Central memory CD8-positive, alpha-beta T cell (primary cell): Measurements from ENCODE around the gene TRAPPC2L.
A peak's percentile ranks its signal among the peaks of the same experiment; 100 is the strongest.

Experiments
- ATAC-seq: fragments of 150-1000 bp; cut with Tn5 transposase; replicated peaks from 2 replicates; pipeline ENCODE4 v1.10.0; 2022; ENCODE audit warnings: mild to moderate bottlenecking, moderate FRiP score, moderate number of reproducible peaks; ENCODE audit not compliant: poor library complexity, severe bottlenecking; ENCODE audit errors: extremely low read depth
- DNase-seq, 2 donors: peaks; one replicate each; pipeline ENCODE4 v3.0.0; 2021; ENCODE audit warnings: low spot score in 2 of 2
- H3K27ac Mint-ChIP-seq: one replicate; pipeline ENCODE4 v1.8.0; 2022; ENCODE audit warnings: low read depth, mild to moderate bottlenecking, moderate library complexity, mixed read lengths
- H3K27me3 Mint-ChIP-seq: one replicate; pipeline ENCODE4 v1.8.0; 2022; ENCODE audit warnings: mixed read lengths
- H3K36me3 Mint-ChIP-seq: one replicate; pipeline ENCODE4 v1.8.0; 2022; ENCODE audit warnings: mild to moderate bottlenecking, moderate library complexity, mixed read lengths; ENCODE audit not compliant: insufficient read depth
- H3K4me1 Mint-ChIP-seq: one replicate; pipeline ENCODE4 v1.8.0; 2022; ENCODE audit warnings: mixed read lengths
- H3K4me3 Mint-ChIP-seq: one replicate; pipeline ENCODE4 v1.8.0; 2022; ENCODE audit warnings: mild to moderate bottlenecking, moderate library complexity, mixed read lengths
- H3K9me3 Mint-ChIP-seq: one replicate; pipeline ENCODE4 v1.8.0; 2022; ENCODE audit warnings: mixed read lengths

TRAPPC2L gene

DNA sequence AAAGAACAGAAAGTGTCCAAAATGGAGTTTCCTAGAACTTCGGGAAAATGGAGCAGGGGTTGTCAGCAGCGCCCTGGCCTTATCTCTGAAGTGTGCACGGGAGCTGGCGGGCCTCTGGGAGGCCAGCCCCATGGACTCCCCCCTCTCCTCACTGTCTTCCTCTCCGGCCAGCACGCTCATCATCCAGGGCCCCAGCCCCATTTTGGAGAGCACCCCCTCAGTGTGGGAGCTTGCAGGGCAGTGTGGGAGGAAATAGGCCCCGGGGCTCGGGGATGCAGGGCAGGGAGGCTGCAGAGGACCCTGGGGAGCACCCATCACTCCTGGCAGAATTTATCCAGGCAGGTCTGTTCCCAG is 14.4 kb downstream of the TRAPPC2L start:
- no peaks in the 10 kb centered on the region for H3K4me1 Mint-ChIP-seq
- H3K27me3 Mint-ChIP-seq: peaks cover 27% of the 10 kb centered on the region
- ATAC-seq (no peak), DNase-seq (no peak)
- H3K36me3 Mint-ChIP-seq: peaks cover 5% of the 10 kb centered on the region
- no peak overlapping the region for H3K4me3 Mint-ChIP-seq
- no peak overlapping the region for H3K27ac Mint-ChIP-seq
- no peaks in the 10 kb centered on the region for H3K9me3 Mint-ChIP-seq

DNA sequence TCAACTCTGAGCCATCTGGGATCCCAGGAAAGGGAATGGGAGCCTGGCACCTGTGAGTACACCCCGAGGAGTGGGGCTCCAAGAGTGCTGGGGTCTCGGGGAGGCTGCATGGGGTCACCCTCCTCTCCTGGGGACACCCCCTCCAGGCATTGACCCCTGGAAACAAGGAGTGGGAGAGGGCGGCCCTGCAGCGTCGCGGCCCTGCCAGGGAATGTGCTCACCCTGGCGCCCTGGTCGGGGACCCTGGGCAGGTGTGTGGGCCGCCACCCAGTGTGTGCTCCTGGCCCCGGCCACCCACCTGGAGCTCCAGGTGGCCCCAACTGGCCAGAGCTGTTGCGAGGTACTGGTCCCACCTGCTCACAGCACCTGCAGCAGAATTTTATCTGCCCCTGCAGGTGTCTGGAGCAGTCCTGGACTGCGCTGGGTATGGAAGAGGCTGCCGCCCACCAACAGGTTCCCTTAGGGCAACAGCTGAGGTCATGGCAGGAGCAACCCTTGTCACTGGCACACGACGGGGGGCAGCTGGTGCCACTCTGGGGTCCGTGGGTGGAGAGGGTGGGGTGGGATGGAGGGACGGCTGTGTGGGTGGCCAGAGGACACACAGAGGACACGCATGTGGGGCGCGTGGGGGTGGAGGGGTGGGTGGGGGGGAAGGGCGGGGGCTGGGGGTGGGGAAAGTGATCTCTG is 14.9 kb downstream of the TRAPPC2L start:
- H3K36me3 Mint-ChIP-seq: peaks cover 5% of the 10 kb centered on the region
- H3K4me3 Mint-ChIP-seq: no peak overlapping the region
- no peaks in the 10 kb centered on the region for H3K4me1 Mint-ChIP-seq
- H3K9me3 Mint-ChIP-seq: no peaks in the 10 kb centered on the region
- H3K27me3 Mint-ChIP-seq: peaks cover 27% of the 10 kb centered on the region
- ATAC-seq (no peak), DNase-seq (no peak)
- H3K27ac Mint-ChIP-seq: no peak overlapping the region

DNA sequence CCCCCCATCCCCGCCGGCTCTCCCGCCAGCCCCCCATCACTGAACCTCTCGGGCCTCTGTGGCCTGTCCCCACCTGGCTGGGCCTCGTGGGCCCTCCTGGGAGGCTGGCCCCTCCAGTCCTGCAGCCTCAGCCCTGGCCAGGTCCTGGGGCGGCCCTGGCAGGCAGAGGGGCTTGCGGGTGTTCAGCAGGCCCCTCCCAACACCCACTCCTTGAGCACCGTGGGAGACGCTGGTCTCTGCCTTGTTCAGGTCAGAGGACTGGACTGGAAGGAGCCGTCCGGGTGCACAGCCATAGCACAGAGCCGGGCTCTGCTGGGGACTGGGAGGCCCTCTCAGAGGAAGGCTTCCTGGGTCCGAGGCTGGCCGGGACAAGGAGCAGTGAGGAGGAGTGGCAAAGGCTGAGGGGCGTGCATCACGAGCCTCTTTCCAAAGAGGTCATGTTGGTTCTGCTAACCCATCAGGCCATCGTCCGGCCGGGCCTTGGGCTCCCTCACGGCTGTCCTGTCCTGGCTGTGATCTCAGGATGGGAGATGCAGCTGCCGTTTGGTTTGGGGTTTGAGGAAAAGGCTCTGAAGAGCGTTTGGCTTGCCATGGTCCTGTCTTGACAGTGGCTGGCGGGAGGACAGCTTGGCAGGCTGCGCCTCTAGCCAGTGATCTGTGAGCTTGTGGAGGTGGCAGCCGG is 15.9 kb downstream of the TRAPPC2L start:
- no peak for ATAC-seq
- Mint-ChIP-seq H3K27ac (no peak overlapping the region), H3K4me3 (no peak overlapping the region), H3K9me3 (no peaks in the 10 kb centered on the region), H3K27me3 (peaks cover 27% of the 10 kb centered on the region), H3K36me3 (peaks cover 3% of the 10 kb centered on the region), H3K4me1 (no peaks in the 10 kb centered on the region)
- DNase-seq: no peak

DNA sequence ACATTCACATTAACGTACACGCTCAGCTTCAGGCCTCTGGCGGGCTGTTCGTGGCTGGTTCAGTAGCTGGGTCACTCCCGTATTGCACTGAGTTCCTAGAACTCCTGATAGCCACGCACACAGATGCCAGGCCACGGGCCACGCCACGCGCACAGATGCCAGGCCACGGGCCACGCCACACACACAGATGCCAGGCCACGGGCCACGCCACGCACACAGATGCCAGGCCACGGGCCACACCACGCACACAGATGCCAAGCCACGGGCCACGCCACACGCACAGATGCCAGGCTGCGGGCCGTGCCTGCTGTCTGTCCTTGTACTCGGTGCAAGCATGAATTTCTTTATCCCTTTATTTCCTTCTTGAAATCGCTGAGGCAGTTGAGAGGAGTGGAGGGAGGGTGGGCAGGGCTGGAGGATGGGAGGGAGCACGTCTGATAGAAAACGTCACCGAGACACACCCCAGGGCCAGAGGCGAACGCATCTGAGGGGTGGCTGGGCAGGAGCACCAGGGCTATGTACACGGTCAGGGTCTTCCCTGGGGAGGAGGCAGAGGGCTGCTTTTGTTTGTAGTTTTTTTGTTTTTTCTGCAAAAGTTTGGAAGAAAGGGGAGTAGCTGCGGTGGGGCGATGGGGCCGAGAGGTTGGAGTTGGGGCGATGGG is 18.1 kb downstream of the TRAPPC2L start:
- no peaks in the 10 kb centered on the region for H3K9me3 Mint-ChIP-seq
- DNase-seq (no peak), ATAC-seq (no peak)
- H3K4me1 Mint-ChIP-seq: no peaks in the 10 kb centered on the region
- H3K4me3 Mint-ChIP-seq: no peak overlapping the region
- H3K27me3 Mint-ChIP-seq: peaks cover 18% of the 10 kb centered on the region
- H3K36me3 Mint-ChIP-seq: peaks cover 3% of the 10 kb centered on the region
- H3K27ac Mint-ChIP-seq: no peak overlapping the region

DNA sequence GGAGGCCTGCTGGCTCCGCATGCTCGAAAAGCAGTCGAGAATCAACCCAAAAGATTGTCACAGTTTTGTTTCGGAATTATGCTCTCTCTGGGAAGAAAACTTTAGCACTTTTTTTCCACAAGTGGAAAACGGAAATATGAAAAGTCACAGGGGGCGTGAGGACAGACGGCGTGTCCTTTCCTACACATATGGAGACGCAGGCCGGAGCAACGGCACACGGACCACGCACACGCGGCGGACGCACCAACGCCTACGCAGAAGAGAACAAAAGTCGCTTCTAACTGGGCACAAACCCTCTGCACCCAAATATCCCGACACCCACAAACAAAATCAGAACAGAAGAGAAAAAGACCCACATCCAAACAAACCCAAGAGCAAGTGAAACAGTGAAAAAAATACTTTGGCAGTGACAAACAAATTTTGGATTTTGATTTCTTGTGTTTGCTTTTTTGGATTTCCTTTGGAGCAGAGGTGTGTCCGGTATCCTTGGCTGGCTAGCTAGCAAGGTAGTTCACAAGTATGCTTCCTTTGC is 18.8 kb downstream of the TRAPPC2L start:
- H3K27me3 Mint-ChIP-seq: peaks cover 11% of the 10 kb centered on the region
- ATAC-seq (no peak), DNase-seq (no peak)
- no peak overlapping the region for H3K4me3 Mint-ChIP-seq
- H3K4me1 Mint-ChIP-seq: no peaks in the 10 kb centered on the region
- H3K27ac Mint-ChIP-seq: no peak overlapping the region
- no peaks in the 10 kb centered on the region for H3K9me3 Mint-ChIP-seq
- peaks cover 3% of the 10 kb centered on the region for H3K36me3 Mint-ChIP-seq

DNA sequence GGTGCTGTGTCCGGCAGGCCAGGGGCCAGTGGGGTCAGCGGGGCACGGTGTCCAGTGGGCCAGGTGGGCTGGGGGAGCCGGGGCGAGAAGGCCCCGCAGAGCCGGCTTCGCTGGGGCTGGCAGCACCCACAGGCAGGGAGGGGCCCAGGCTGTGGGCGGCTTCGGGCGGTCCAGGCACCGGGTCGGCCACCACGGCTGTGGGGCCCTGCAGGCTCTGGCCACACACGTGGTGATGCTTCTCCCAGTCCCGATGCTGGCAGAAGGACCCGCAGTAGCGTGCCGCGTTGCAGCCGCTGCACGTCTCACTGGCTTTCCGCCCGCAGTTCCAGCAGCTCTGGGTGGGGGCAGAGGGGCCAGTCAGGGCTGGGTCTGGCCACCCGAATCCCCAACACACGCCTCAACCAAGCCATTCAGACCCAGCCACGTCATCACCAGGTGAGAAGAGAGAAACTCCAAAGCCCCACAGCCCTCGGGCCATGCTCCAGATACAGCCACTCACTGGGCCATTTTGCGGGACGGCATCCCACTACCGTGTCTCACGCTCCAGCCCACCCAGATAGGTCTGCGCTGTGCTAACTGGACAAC is 20.1 kb downstream of the TRAPPC2L start:
- H3K4me1 Mint-ChIP-seq: peaks cover under 1% of the 10 kb centered on the region
- no peak for DNase-seq
- H3K27ac Mint-ChIP-seq: no peak overlapping the region
- no peak overlapping the region for H3K4me3 Mint-ChIP-seq
- peaks cover 5% of the 10 kb centered on the region for H3K36me3 Mint-ChIP-seq
- H3K9me3 Mint-ChIP-seq: no peaks in the 10 kb centered on the region
- no peaks in the 10 kb centered on the region for H3K27me3 Mint-ChIP-seq
- ATAC-seq: no peak

DNA sequence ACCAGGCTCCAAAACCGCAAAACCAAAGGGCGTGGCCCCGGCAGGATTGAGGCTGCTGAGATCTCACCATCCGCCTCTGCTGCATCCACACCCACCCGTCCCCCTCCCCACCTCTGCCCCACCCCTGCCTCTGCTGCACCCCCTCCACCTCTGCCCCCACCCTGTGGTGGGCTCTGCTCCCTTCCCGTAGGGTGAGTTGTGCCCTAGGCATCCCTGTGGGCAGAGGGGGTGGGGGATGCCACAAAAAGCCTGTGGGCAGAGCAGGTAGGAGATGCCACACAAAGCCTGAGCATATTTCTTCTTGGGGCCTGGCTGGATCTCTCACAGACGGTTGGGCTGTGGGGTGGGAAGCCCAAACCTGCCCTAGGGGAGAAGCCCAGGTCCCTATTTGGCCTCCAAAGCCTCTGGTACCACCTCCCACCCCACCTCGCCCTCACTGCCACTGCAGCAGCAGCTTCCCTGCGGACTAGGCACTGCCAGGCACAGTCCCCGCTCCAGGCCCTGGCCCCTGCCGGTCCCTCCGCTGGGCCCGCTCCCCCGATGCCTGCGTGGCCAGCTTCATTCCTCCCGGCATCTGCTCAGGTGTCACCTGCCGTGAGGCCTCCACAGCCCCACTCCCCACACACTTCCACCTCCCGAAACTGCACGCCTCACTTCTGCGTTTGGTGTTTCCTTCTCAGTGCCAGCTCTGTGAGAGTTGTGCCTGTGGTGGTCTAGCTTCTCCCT is 20.8 kb downstream of the TRAPPC2L start:
- H3K27me3 Mint-ChIP-seq: no peaks in the 10 kb centered on the region
- H3K27ac Mint-ChIP-seq: no peak overlapping the region
- H3K9me3 Mint-ChIP-seq: no peaks in the 10 kb centered on the region
- H3K36me3 Mint-ChIP-seq: peaks cover 5% of the 10 kb centered on the region
- peaks cover 4% of the 10 kb centered on the region for H3K4me1 Mint-ChIP-seq
- ATAC-seq: no peak
- DNase-seq: no peak
- no peak overlapping the region for H3K4me3 Mint-ChIP-seq

DNA sequence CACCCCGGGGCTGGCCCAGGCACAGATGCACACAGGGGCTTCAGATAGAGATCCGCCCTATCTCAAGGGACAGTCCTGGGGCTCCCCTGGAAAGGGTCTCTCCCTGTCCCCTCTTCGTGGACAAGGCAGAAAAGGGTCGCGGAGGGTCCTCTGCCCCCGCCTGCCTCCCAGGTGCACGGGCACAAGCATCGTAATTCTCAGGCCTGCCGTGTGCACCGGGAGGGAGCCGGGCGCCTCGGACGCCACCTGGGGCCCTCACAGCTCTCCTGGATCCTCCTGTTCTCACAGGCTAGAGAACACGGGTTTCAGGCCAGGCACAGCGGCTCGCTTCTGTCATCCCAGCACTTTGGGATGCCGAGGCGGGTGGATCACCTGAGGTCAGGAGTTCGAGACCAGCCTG is 21.4 kb downstream of the TRAPPC2L start:
- ATAC-seq: no peak
- Mint-ChIP-seq H3K27ac (no peak overlapping the region), H3K36me3 (peaks cover 5% of the 10 kb centered on the region), H3K4me3 (no peak overlapping the region), H3K9me3 (no peaks in the 10 kb centered on the region), H3K4me1 (peaks cover 4% of the 10 kb centered on the region), H3K27me3 (no peaks in the 10 kb centered on the region)
- DNase-seq: no peak

DNA sequence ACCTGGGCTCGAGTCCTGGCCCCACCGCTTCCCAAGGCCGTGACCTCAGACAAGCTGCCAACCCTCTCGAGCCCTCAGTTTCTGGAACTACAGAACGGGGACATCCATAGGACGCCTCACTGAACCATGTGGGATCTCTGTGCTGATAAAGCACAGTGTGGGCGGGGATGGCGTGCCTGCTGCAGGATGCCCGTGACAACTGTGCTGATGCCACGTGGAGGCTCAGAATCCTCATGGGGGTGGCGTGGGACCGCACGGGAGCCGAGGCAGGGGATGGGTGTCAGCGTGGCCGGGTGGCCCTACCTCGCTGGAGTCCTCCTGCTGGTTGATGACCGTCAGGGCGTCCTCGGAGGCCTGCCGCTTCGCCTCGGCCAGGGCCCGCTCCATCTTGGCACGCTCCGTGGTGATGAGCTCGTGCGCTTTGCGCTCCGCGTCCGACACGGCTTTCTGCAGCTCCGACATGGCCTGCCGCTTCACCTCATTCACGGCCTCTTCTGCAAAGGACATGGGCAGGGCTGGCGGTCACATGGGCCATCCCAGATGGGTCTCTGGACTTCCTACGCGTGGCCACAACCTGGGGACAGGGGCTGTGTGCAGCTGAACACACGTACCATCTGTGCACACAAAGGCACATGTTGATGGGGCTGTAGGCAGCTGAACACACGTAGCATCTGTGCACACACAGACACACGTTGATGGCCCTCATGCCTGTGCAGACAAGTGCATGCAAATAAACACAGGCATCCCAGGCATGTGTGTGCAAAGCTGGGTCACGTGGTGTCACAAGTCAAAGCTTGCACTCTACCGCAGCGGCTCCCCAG is 22.2 kb downstream of the TRAPPC2L start:
- Mint-ChIP-seq H3K27me3 (no peaks in the 10 kb centered on the region), H3K9me3 (no peaks in the 10 kb centered on the region), H3K4me1 (peaks cover 4% of the 10 kb centered on the region), H3K36me3 (peaks cover 5% of the 10 kb centered on the region), H3K27ac (no peak overlapping the region), H3K4me3 (no peak overlapping the region)
- DNase-seq (no peak), ATAC-seq (no peak)

DNA sequence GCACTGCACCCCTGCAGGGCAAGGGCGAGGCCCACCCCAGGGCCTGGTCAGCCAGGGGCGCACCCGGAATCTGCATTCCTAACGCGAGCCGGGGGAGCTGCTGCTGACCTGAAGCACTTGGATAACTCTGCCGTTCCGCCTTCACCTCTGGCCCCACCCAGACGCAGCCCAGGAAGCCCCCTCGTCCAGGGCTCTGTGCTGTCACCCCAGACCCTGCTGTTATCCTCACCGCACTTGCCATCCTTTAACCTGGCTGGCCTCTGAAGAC is 22.8 kb downstream of the TRAPPC2L start:
- no peak for DNase-seq
- no peak for ATAC-seq
- Mint-ChIP-seq H3K36me3 (peaks cover 5% of the 10 kb centered on the region), H3K4me1 (peaks cover 4% of the 10 kb centered on the region), H3K27ac (no peak overlapping the region), H3K9me3 (no peaks in the 10 kb centered on the region), H3K4me3 (no peak overlapping the region), H3K27me3 (no peaks in the 10 kb centered on the region)

DNA sequence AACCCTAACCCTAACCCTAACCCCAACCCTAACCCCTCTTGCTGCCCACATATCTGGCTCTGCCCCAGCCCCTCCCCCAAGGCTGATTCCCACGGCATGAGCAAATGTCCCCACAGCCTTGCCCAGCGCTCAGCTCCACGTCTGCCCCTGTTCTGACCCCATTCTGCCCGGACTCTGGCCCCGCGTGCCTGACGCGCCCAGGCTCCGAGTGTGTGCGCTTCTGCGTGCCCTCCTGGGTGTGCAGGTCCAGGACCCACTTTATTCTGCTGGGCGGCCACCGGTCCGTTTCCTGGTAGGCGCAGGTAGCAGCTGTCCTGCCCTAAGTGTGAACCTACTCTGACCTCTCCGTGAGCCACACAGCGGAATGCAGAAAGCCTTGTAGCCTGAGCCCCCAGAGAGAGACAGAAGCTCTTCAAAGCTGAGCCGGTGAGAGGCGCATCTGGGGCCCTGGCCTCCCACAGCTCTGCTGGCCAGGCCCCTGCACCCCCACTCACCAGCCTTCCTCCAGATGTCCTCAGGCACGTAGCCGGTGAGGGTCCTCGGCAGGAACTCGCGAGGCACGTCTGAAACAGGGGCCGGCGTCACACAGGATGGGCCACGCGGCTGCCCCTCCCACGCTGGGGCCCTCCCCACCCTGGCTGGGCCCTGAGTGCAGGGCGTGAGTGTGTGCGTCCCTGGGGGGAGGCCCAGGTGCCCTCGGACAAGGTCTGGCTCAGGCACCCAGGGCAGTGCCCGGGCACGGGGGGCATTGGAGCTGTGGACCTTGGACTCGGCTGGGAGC is 23.5 kb downstream of the TRAPPC2L start:
- H3K4me1 Mint-ChIP-seq: peaks cover 4% of the 10 kb centered on the region
- H3K27me3 Mint-ChIP-seq: no peaks in the 10 kb centered on the region
- H3K9me3 Mint-ChIP-seq: no peaks in the 10 kb centered on the region
- peak overlapping the region; percentile 22 for H3K27ac Mint-ChIP-seq
- no peak for ATAC-seq
- DNase-seq: no peak
- peaks cover 5% of the 10 kb centered on the region for H3K36me3 Mint-ChIP-seq
- no peak overlapping the region for H3K4me3 Mint-ChIP-seq
